ENCODE measurements around the gene PCSK5. TPM values are rescaled to one million over a fixed set of nuclear protein-coding genes. Genes with fewer than 3 reads are reported as not detected.

Gene PCSK5
- total and polyA plus RNA-seq, 7 experiments from 2014 or later: 5.2 to 35.0 (median 19.1) TPM

GRCh38 chr9:76227156-76227555, 336.7 kb downstream of the PCSK5 start:
- POLR2A ChIA-PET: no interaction called here
- intact Hi-C loops (cut with micrococcal nuclease): no loop called here
- H3K36me3 ChIP-seq (ENCODE audit: control insufficient read depth in 2 of 3, insufficient read depth in 3 of 3, low read length in 3 of 3): no peaks in the 10 kb centered on the region
- Mint-ChIP-seq H3K9me3 (peaks cover 0 to 3% (median 0%) of the 10 kb centered on the region in 11 donors), H3K4me1 (no peaks in the 10 kb centered on the region), H3K36me3 (no peaks in the 10 kb centered on the region), H3K27me3 (peaks cover 0 to 2% (median 0%) of the 10 kb centered on the region in 5 donors), H3K27ac (no peak overlapping the region), H3K4me3 (no peak overlapping the region)
- no peaks in the 10 kb centered on the region for H3K27me3 ChIP-seq (ENCODE audit: control insufficient read depth in 2 of 2, insufficient read depth in 2 of 2, low read length in 2 of 2)
- DNase-seq (no peak), ATAC-seq (no peak)
- CTCF ChIA-PET: no interaction called here
- H3K4me1 ChIP-seq (ENCODE audit: control insufficient read depth in 2 of 2, insufficient read depth in 2 of 2, low read length in 2 of 2): no peaks in the 10 kb centered on the region
- H3K4me3 ChIP-seq (ENCODE audit: low read length): no peak overlapping the region
- H3K27ac ChIP-seq (ENCODE audit: low read depth, low read length): no peak overlapping the region
- no peaks in the 10 kb centered on the region for H3K9me3 ChIP-seq (ENCODE audit: control insufficient read depth in 2 of 3, low read length in 3 of 3)

DNA sequence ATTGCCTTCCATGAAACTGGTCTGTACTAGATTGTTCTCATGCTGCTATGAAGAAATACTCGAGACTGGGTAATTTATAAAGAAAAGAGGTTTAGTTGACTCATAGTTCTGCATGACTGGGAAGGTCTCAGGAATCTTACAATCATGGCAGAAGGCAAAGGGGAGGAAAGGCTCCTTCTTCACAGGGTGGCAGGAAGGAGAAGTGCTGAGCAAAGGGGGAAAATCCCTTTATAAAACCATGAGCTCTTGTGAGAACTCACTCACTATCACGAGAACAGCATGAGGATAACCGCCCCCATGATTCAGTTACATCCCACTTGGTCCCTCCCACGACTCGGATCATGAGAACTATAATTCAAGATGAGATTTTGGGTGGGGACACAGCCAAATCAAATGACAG, 340.5 kb downstream of the PCSK5 start:
- H3K27ac Mint-ChIP-seq: no peak overlapping the region
- Histone ChIP-seq H3K36me3 (ENCODE audit: control insufficient read depth in 2 of 3, insufficient read depth in 3 of 3, low read length in 3 of 3) (no peaks in the 10 kb centered on the region), H3K27me3 (ENCODE audit: control insufficient read depth in 2 of 2, insufficient read depth in 2 of 2, low read length in 2 of 2) (no peaks in the 10 kb centered on the region), H3K27ac (ENCODE audit: low read depth, low read length) (no peak overlapping the region), H3K4me1 (ENCODE audit: control insufficient read depth in 2 of 2, insufficient read depth in 2 of 2, low read length in 2 of 2) (no peaks in the 10 kb centered on the region), H3K4me3 (ENCODE audit: low read length) (no peak overlapping the region), H3K9me3 (ENCODE audit: control insufficient read depth in 2 of 3, low read length in 3 of 3) (no peaks in the 10 kb centered on the region)
- DNase-seq: no peak
- POLR2A ChIA-PET: no interaction called here
- intact Hi-C loops (cut with micrococcal nuclease): no loop called here
- no peaks in the 10 kb centered on the region for H3K4me1 Mint-ChIP-seq
- no peak for ATAC-seq
- no peaks in the 10 kb centered on the region for H3K36me3 Mint-ChIP-seq
- peaks cover 0 to 2% (median 0%) of the 10 kb centered on the region in 11 donors for H3K9me3 Mint-ChIP-seq
- H3K27me3 Mint-ChIP-seq: peaks cover 0 to 7% (median 0%) of the 10 kb centered on the region in 5 donors
- CTCF ChIA-PET: no interaction called here
- H3K4me3 Mint-ChIP-seq: no peak overlapping the region

GRCh38 chr9:76232861-76233489, 342.5 kb downstream of the PCSK5 start:
- no peaks in the 10 kb centered on the region for H3K36me3 Mint-ChIP-seq
- intact Hi-C loops (cut with micrococcal nuclease): no loop called here
- CTCF ChIA-PET: no interaction called here

GRCh38 chr9:76240578-76240977, 350.1 kb downstream of the PCSK5 start:
- no peak overlapping the region for H3K4me3 ChIP-seq (ENCODE audit: low read length)
- ATAC-seq (no peak), DNase-seq (no peak)
- intact Hi-C loops (cut with micrococcal nuclease): no loop called here
- H3K36me3 Mint-ChIP-seq: no peaks in the 10 kb centered on the region
- no peak overlapping the region for H3K4me3 Mint-ChIP-seq
- H3K27me3 Mint-ChIP-seq: peaks cover 0 to 4% (median 0%) of the 10 kb centered on the region in 5 donors
- ChIA-PET CTCF (no interaction called here), POLR2A (no interaction called here)
- no peaks in the 10 kb centered on the region for H3K9me3 ChIP-seq (ENCODE audit: control insufficient read depth in 2 of 3, low read length in 3 of 3)
- H3K27me3 ChIP-seq (ENCODE audit: control insufficient read depth in 2 of 2, insufficient read depth in 2 of 2, low read length in 2 of 2): no peaks in the 10 kb centered on the region
- no peaks in the 10 kb centered on the region for H3K9me3 Mint-ChIP-seq
- H3K4me1 ChIP-seq (ENCODE audit: control insufficient read depth in 2 of 2, insufficient read depth in 2 of 2, low read length in 2 of 2): no peaks in the 10 kb centered on the region
- H3K27ac ChIP-seq (ENCODE audit: low read depth, low read length): no peak overlapping the region
- no peaks in the 10 kb centered on the region for H3K36me3 ChIP-seq (ENCODE audit: control insufficient read depth in 2 of 3, insufficient read depth in 3 of 3, low read length in 3 of 3)
- H3K4me1 Mint-ChIP-seq: no peaks in the 10 kb centered on the region
- H3K27ac Mint-ChIP-seq: no peak overlapping the region

More at GRCh38 chr9:76232861-76233489, 342.5 kb downstream of the PCSK5 start:
- no peak overlapping the region for H3K27ac ChIP-seq (ENCODE audit: low read depth, low read length)
- no peak overlapping the region for H3K4me3 ChIP-seq (ENCODE audit: low read length)
- peaks cover 0 to 2% (median 0%) of the 10 kb centered on the region in 11 donors for H3K9me3 Mint-ChIP-seq
- POLR2A ChIA-PET: no interaction called here
- H3K4me1 ChIP-seq (ENCODE audit: control insufficient read depth in 2 of 2, insufficient read depth in 2 of 2, low read length in 2 of 2): no peaks in the 10 kb centered on the region
- no peaks in the 10 kb centered on the region for H3K4me1 Mint-ChIP-seq
- no peaks in the 10 kb centered on the region for H3K27me3 ChIP-seq (ENCODE audit: control insufficient read depth in 2 of 2, insufficient read depth in 2 of 2, low read length in 2 of 2)
- H3K27me3 Mint-ChIP-seq: peaks cover 0 to 7% (median 0%) of the 10 kb centered on the region in 5 donors
- H3K36me3 ChIP-seq (ENCODE audit: control insufficient read depth in 2 of 3, insufficient read depth in 3 of 3, low read length in 3 of 3): no peaks in the 10 kb centered on the region
- DNase-seq (no peak), ATAC-seq (no peak)
- H3K27ac Mint-ChIP-seq: no peak overlapping the region
- no peaks in the 10 kb centered on the region for H3K9me3 ChIP-seq (ENCODE audit: control insufficient read depth in 2 of 3, low read length in 3 of 3)
- no peak overlapping the region for H3K4me3 Mint-ChIP-seq

- Mint-ChIP-seq H3K36me3 (peaks cover 0 to 4% (median 0%) of the 10 kb centered on the region in 5 donors), H3K4me1 (no peaks in the 10 kb centered on the region), H3K27ac (no peak overlapping the region), H3K9me3 (peaks cover 0 to 3% (median 0%) of the 10 kb centered on the region in 11 donors), H3K27me3 (peaks cover 0 to 10% (median 5%) of the 10 kb centered on the region in 5 donors), H3K4me3 (no peak overlapping the region)
- no peaks in the 10 kb centered on the region for H3K27me3 ChIP-seq (ENCODE audit: control insufficient read depth in 2 of 2, insufficient read depth in 2 of 2, low read length in 2 of 2)
- H3K9me3 ChIP-seq (ENCODE audit: control insufficient read depth in 2 of 3, low read length in 3 of 3): no peaks in the 10 kb centered on the region
- ChIA-PET CTCF (no interaction called here), POLR2A (no interaction called here)
- DNase-seq (no peak), ATAC-seq (no peak)
- H3K4me3 ChIP-seq (ENCODE audit: low read length): no peak overlapping the region
- intact Hi-C loops (cut with micrococcal nuclease): no loop called here
- H3K36me3 ChIP-seq (ENCODE audit: control insufficient read depth in 2 of 3, insufficient read depth in 3 of 3, low read length in 3 of 3): no peaks in the 10 kb centered on the region
- H3K4me1 ChIP-seq (ENCODE audit: control insufficient read depth in 2 of 2, insufficient read depth in 2 of 2, low read length in 2 of 2): no peaks in the 10 kb centered on the region
- H3K27ac ChIP-seq (ENCODE audit: low read depth, low read length): no peak overlapping the region
These were observed 355.0 kb downstream of the PCSK5 start for GRCh38 chr9:76245518-76245917.

DNA sequence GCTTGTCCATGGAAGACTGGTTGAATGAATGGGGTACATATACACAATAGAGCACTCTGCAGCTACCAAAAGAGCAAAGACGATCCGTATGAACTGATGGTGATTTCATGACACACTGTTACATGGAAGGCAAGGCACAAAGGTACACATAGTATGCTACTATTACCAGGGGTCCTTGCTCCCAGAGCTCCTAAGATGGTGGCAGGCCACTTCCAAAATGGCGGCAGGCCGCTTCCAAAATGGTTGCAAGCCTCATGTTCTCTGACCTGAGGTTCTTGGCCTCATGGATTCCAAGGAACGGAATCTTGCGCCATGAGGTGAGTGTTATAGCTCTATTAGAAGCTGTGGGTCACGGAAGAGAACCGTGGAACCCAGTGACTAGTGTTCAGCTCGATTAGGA, 356.2 kb downstream of the PCSK5 start:
- intact Hi-C loops (cut with micrococcal nuclease): no loop called here
- Histone ChIP-seq H3K27me3 (ENCODE audit: control insufficient read depth in 2 of 2, insufficient read depth in 2 of 2, low read length in 2 of 2) (no peaks in the 10 kb centered on the region), H3K4me1 (ENCODE audit: control insufficient read depth in 2 of 2, insufficient read depth in 2 of 2, low read length in 2 of 2) (no peaks in the 10 kb centered on the region), H3K36me3 (ENCODE audit: control insufficient read depth in 2 of 3, insufficient read depth in 3 of 3, low read length in 3 of 3) (no peaks in the 10 kb centered on the region), H3K27ac (ENCODE audit: low read depth, low read length) (no peak overlapping the region), H3K9me3 (ENCODE audit: control insufficient read depth in 2 of 3, low read length in 3 of 3) (no peaks in the 10 kb centered on the region), H3K4me3 (ENCODE audit: low read length) (no peak overlapping the region)
- CTCF ChIA-PET: no interaction called here
- peaks cover 0 to 4% (median 0%) of the 10 kb centered on the region in 5 donors for H3K36me3 Mint-ChIP-seq
- POLR2A ChIA-PET: no interaction called here
- no peak overlapping the region for H3K27ac Mint-ChIP-seq
- H3K4me3 Mint-ChIP-seq: no peak overlapping the region
- ATAC-seq (no peak), DNase-seq (no peak)
- H3K27me3 Mint-ChIP-seq: peaks cover 0 to 10% (median 5%) of the 10 kb centered on the region in 5 donors
- H3K4me1 Mint-ChIP-seq: no peaks in the 10 kb centered on the region
- peaks cover 0 to 3% (median 0%) of the 10 kb centered on the region in 11 donors for H3K9me3 Mint-ChIP-seq

GRCh38 chr9:76247426-76247825, 357.0 kb downstream of the PCSK5 start:
- intact Hi-C loops (cut with micrococcal nuclease): no loop called here
- POLR2A ChIA-PET: no interaction called here
- no peak overlapping the region for H3K27ac ChIP-seq (ENCODE audit: low read depth, low read length)

More at GRCh38 chr9:76247426-76247825, 357.0 kb downstream of the PCSK5 start:
- no peak overlapping the region for H3K4me3 ChIP-seq (ENCODE audit: low read length)
- H3K9me3 Mint-ChIP-seq: peaks cover 0 to 3% (median 0%) of the 10 kb centered on the region in 11 donors
- CTCF ChIA-PET: no interaction called here
- H3K27me3 Mint-ChIP-seq: peaks cover 0 to 10% (median 5%) of the 10 kb centered on the region in 5 donors
- no peaks in the 10 kb centered on the region for H3K4me1 ChIP-seq (ENCODE audit: control insufficient read depth in 2 of 2, insufficient read depth in 2 of 2, low read length in 2 of 2)
- H3K9me3 ChIP-seq (ENCODE audit: control insufficient read depth in 2 of 3, low read length in 3 of 3): no peaks in the 10 kb centered on the region
- DNase-seq: no peak
- no peak overlapping the region for H3K4me3 Mint-ChIP-seq
- no peaks in the 10 kb centered on the region for H3K36me3 ChIP-seq (ENCODE audit: control insufficient read depth in 2 of 3, insufficient read depth in 3 of 3, low read length in 3 of 3)
- H3K27me3 ChIP-seq (ENCODE audit: control insufficient read depth in 2 of 2, insufficient read depth in 2 of 2, low read length in 2 of 2): no peaks in the 10 kb centered on the region
- H3K4me1 Mint-ChIP-seq: no peaks in the 10 kb centered on the region
- H3K36me3 Mint-ChIP-seq: peaks cover 0 to 4% (median 0%) of the 10 kb centered on the region in 5 donors
- ATAC-seq: no peak
- no peak overlapping the region for H3K27ac Mint-ChIP-seq

Measured in naive thymus-derived CD4-positive, alpha-beta T cell (primary cell).